Stromal cell of bone marrow (primary cell): ENCODE results near the gene ALOXE3.
A peak's percentile ranks its signal among the peaks of the same experiment; 100 is the strongest.
"Not testable (repeated sequence)": the region's sequence is repeated elsewhere in the genome, so short reads cannot be mapped to it uniquely, and the experiment has no call there.

Experiments
- DNase-seq: peaks from one replicate; pipeline ENCODE4 v3.0.0-alpha.2; 2012; ENCODE audit warnings: low read depth

The ALOXE3 gene

GRCh38 chr17:8122422-8122923, 4.2 kb upstream of the ALOXE3 start:
- no peak for DNase-seq

DNA sequence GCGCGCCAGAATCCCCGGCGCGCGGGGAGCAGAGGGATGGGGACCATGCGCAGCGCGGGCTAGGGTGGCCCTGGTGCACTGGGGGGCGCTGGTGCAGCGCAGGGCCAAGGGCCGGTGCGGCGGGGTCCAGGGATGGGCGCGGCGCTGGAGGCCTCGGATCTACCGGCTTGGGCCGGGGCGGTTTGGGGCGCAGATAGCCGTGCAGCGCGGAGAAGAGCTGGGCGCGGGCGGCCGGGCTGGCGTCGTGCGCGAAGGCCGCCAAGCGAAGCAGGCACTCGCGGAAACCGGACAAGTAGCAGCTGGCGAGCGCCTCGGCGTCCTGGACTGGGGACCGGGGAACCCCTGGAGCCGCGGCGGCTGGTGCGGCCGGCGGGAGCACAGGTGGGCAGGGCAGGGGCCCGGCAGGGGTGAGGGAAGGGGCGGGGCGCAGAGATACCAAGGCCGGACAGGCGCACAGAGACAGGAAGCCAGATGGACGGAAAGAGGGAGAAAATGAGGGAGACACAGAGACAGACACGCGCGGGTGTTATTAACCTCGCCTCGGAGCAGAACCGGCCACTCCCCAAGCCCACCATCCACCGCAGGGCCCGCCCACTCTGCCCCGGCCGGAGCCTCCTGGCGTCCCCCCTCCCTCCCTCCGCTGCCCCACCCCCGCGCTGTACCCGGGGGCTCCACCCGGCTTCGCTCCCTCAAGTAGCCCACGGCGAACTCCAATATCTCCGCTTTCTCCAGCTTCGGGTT, 3.5 kb upstream of the ALOXE3 start:
- no peak for DNase-seq

- no peak for DNase-seq
Observed at GRCh38 chr17:8121407-8121680, 3.0 kb upstream of the ALOXE3 start.

- DNase-seq = no peak
Observed at GRCh38 chr17:8120520-8121406, 2.4 kb upstream of the ALOXE3 start.

GRCh38 chr17:8119581-8120519, 1.5 kb upstream of the ALOXE3 start:
- peak; percentile 70 for DNase-seq

DNA sequence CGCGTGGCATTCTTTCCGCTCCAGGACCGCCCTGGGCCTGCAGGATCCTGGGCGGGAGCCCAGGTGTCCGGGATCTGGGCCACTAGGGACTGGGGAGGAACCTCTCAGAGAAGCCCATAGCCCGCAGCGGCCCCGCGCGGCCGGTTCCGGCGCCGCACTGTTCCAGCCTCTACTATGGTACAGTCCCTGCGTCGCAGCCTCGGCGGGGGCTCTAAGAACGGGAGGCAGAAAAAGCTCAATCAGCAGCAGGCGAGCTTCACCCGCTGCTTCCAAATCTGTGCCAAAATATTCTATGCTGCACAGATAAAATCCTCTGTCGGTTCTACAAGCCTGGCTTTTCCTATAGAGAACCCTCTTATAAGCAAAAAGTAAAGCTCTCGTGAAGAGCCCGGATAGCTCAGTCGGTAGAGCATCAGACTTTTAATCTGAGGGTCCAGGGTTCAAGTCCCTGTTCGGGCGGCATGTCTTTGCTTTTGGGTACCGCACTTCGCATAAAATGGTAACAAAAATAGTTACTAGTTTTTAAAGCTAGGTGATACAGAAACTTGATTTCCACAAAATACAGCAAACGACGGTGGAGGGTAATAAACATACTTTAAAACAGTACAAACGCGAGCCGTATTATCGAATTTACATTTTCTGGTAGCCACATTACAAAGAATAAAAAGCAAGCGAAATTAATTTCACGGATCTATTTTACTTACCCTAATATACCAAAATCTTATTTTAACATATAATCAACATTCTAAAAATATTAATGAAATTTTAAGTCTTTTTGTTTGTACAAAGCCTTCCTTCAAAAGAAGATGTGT, 661 bp upstream of the ALOXE3 start:
- DNase-seq = peak; percentile 38

- DNase-seq = no peak
Observed at GRCh38 chr17:8117367-8117979, 841 bp downstream of the ALOXE3 start.

DNA sequence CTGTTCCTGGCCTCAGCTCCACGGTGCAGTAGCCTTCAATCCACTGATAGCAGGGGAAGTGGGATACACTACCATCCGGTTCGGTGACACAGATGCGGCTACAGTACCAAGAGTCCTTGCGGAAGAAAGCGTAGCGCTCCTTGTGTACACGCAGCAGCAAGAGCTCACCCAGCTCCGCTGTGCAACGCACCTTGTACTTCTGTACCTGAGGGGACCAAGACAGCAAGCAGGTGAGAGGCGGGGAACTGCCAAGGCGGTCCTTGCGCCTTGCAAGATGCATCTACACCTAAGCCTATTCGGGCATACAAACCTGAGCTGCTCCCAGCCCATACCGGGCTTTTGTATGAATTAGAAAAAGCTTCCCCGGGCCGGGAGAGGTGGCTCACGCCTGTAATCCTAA, 1.5 kb downstream of the ALOXE3 start:
- DNase-seq = no peak

- no peak for DNase-seq
Observed at GRCh38 chr17:8110907-8111306, 7.4 kb downstream of the ALOXE3 start.

DNA sequence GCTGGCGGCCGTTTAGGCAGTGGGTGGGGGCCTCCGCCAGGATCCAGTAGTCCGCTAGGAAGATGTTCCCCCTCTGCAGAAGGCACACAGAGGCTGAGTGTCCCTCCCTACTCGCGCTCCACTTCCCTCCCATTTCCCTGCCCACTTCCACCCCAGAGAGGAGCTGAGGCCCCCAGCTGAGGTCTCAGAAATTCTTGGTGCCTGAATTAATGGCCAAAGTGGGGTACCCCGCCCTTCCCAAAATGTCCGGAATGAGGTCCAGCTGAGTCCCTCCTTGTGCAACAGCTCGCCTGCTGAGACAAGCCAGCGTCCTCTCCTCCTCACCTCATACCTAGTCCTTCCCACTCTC, 7.9 kb downstream of the ALOXE3 start:
- no peak for DNase-seq

GRCh38 chr17:8109661-8110455, 8.5 kb downstream of the ALOXE3 start:
- DNase-seq = no peak

GRCh38 chr17:8108972-8109660, 9.2 kb downstream of the ALOXE3 start:
- DNase-seq = no peak

DNA sequence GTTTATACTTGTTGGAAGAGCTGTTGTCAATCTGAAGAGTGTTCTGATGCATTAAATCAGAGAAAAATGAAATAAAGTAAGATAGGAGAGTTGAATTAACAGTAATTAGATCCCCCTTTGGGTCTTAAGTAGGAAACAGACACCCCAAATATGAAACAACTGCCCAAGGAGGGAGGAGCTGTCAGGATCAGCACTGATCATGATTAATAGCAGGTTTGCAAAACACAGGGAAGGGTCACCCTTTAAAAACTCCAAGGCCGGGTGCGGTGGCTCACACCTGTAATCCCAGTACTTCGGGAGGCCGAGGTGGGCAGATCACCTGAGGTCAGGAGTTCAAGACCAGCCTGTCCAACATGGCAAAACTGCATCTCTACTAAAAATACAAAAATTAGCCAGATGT, 11.3 kb downstream of the ALOXE3 start:
- DNase-seq = not testable (repeated sequence)

DNA sequence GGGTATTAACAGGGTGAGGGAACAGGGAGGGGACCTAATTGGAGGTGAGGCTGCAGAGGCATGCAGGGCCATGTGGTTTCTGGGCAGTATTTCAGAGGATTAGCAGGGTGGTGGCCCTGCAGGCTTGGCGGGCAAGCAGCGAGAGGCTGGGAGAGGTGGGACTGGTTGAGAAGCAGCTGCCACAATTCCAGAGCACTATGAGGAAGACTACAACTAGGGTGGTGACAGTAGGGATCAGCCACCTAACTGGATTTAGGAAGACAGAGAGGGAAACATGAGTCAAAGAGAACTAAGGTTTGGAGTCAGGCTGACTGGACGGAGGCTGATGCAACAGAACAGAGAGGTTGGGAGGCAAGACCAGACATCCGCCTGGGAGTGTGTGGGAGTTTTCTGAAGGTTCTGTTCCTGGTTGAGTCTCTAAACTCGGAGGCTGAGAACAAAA, 12.3 kb downstream of the ALOXE3 start:
- no peak for DNase-seq

DNA sequence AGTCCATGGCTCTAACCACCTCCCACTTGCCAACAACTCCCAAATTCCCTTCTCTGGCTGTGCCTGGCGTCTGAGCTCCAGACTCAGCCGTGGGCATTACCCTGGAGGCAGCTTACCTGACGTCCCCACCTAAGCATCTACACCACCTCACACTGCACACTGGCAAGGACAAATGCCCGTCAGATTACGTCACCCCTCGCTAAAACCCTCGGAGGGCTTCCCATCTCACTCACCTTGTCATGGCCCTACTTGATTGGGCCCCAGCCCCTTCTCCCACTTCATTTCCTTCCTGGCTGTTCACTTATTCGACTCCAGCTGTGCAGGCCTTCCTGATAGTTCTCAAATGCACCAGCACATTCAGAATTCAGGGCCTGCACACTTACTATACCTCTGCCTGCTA, 13.4 kb downstream of the ALOXE3 start:
- DNase-seq = no peak

DNA sequence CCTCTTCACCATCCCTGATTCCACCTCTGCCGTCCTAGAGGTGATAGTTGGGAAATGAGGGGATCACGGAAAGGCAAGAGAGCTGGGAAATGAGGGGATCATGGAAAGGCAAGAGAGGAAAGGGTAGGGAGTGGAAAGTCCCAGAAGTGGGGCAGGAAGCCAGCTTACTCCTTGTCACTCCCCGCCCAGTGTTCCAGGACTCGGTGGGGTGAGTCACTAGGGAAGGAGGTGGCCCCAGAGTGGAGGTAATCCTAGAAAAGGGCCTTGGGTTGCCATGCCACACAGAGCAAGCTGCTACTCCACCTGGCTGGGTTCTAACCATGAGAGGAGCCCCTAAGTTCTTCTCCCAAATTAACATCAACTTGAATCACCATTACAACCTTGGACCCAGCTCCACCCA, 14.8 kb downstream of the ALOXE3 start:
- DNase-seq = no peak

- no peak for DNase-seq
Observed at GRCh38 chr17:8101721-8102120, 16.6 kb downstream of the ALOXE3 start.

DNA sequence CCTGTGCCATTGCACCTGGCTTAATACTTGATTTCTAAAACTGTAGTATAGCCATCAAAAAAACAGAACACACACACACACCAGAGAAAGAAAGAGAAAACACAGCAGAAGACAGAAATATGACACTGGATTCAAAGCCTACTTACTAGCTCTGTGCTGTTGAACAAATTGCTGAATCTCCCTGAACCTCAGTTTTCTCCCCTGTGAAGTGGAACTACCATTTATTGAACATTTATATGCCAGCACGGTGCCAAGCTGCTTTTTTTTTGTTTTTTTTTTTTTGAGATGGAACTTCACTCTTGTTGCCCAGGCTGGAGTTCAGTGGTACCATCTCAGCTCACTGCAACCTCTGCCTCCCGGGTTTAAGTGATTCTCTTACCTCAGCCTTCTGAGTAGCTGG, 17.6 kb downstream of the ALOXE3 start:
- DNase-seq = no peak

DNA sequence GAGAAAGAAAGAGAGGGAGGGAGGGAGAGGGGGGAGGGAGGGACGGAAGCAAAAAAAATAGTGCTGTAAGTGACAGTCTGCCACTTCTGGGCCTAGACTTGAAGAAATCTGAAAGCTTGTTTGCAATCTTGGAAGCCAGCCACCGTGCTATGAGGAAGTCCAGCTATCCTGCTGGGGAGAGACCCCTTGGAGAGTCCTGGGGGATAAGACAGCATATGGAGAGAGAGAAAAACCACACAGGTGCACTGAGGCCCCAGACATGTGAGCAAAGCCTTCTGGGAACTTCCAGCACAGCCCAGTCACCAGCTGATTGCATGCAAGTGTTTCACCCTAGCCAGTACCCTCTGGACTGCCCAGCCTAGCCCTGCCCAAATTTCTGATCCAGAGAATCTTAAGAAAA, 18.2 kb downstream of the ALOXE3 start:
- no peak for DNase-seq

DNA sequence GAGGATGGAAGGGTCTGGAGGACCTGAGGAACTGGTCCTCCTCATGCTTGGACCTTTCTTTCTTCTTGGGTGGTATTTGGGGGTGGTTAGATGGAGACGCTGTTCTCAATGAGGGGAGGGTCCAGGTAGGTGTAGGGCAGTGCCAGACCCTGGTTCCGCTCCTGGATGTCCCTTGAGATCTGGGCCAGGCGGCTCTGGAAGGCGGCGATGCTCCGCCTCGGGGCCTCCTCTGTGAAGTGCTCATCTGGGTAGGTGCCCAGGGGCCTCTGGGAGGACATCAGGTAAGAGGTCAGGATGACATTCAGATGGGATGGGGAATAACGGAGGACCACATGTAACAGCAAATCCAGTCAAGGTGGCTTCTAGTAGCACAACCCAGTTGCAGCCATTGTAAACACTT, 21.8 kb downstream of the ALOXE3 start:
- DNase-seq = no peak
